Hematopoietic multipotent progenitor cell treated with erythropoietin and hydrocortisone succinate and interleukin-3 and kit ligand, for 6 days (in vitro differentiated cells): ENCODE data around the gene CPSF4L.
A peak's percentile ranks its signal among the peaks of the same experiment; 100 is the strongest.
"Not testable (repeated sequence)": the region's sequence is repeated elsewhere in the genome, so short reads cannot be mapped to it uniquely, and the experiment has no call there.

ENCODE experiments used
- DNase-seq: peaks from one replicate; pipeline ENCODE4 v3.0.0-alpha.2; 2015

The CPSF4L gene

DNA sequence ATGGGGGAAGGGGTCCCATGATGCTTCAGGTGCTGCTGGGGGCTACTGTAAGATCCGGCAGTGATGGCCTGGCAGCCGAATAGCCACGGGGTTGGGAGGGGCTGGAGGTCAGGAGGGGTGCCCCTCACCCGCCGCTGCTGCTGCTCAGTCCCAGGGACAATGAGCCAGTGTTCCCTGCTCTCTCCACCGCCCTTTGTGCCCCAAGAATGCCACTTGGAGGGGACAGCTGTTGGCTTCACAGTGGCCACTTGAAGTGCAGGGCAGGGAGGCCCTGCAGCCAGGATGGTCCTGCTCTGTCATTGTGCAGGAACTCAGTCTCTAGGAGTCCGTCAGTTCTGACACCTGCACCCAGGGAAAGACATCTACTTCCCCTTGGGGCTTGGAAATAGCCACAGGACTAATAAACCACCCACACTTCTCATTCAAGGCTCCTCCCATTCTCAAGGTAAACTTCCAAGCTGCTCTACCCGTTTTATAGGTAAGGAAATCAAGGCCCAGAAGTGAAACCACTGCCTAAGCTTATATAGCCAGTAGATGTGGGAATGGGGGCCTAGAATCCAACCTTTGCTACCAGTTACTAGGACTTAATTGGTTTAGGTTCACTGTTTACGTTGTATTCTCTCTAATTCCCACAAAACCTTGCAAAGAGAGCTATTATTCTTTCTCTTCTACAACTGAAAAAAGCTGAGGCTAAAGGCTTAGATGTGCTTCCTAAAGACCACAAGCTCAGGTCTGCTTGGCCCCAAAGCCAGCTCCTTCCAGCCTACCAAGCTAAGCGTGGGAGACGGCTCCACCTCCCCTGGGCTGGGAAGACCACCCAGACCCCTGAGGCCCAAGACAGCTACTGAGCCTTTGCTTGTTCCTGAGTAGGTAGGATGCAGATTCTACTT is 6.2 kb upstream of the CPSF4L start:
- no peak for DNase-seq

DNA sequence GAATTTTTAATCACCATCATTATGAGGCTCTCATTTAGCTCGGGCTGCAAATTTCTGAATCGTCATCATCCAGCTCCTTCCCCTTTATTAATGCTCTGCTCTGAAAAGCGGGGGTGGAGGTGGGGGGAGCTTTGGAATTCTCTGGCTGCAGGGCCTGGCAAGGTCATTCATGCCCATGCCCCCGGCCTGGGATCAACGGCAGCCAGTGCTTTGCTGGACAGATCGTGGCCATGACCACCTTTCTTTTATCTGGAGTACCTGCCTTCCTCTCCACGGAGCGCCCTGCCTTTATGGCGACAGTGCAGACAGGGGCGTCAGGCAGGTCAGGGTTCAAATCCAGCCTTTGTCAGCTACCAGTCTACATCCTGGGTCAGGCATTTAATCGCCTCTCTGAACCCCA is 5.1 kb upstream of the CPSF4L start:
- DNase-seq = no peak

DNA sequence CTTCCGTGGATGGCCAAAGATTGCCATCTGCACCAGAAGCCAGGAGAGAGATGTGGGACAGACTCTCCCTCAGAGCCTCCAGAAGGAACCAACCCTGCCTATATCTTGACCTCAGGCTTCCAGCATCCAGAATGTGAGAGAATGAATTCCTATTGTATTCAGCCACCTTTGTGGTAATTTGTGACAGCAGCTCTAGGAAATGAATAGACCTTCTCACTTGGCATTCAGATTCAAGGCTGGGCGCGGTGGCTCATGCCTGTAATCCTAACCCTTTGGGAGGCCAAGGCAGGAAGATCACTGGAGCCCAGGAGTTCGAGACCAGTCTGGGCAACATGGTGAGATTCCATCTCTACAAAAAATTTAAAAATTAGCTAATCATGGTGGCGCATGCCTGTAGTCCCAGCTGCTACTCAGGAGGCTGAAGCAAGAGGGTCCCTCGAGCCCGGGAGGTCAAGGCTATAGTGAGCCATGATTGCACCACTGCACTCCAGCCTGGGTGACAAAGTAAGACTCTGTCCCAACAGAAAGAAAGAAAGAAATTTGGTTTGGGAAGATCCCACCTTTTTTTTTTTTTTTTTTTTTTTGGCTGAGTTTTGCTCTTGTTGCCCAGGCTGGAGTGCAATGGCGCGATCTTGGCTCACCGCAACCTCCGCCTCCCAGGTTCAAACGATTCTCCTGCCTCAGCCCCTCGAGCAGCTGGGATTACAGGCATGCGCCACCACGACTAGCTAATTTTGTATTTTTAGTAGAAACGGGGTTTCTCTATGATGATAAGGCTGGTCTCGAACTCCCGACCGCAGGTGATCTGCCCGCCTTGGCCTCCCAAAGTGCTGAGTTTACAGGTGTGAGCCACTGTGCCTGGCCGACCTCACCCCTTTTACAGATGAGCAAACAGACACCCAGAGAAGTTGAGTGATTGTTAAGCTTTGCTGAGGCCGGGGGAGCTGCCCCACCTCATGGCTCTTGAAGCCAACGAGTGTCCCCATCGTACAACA is 4.3 kb upstream of the CPSF4L start:
- no peak for DNase-seq

DNA sequence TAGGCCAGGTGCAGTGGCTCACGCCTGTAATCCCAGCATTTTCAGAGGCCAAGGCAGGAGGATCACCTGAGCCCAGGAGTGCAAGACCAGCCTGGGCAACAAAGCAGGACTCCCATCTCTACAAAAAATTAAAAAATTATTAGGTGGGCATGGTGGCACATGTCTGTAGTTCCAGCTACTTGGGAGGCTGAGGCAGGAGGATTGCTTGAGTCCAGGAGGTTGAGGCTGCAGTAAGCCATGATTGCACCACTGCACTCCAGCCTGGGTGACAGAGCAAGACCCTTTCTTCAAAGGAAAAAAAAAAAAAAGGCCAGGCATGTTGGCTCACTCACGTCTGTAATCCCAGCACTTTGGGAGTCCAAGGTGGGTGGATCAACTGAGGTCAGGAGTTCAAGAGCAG is 2.8 kb upstream of the CPSF4L start:
- not testable (repeated sequence) for DNase-seq

DNA sequence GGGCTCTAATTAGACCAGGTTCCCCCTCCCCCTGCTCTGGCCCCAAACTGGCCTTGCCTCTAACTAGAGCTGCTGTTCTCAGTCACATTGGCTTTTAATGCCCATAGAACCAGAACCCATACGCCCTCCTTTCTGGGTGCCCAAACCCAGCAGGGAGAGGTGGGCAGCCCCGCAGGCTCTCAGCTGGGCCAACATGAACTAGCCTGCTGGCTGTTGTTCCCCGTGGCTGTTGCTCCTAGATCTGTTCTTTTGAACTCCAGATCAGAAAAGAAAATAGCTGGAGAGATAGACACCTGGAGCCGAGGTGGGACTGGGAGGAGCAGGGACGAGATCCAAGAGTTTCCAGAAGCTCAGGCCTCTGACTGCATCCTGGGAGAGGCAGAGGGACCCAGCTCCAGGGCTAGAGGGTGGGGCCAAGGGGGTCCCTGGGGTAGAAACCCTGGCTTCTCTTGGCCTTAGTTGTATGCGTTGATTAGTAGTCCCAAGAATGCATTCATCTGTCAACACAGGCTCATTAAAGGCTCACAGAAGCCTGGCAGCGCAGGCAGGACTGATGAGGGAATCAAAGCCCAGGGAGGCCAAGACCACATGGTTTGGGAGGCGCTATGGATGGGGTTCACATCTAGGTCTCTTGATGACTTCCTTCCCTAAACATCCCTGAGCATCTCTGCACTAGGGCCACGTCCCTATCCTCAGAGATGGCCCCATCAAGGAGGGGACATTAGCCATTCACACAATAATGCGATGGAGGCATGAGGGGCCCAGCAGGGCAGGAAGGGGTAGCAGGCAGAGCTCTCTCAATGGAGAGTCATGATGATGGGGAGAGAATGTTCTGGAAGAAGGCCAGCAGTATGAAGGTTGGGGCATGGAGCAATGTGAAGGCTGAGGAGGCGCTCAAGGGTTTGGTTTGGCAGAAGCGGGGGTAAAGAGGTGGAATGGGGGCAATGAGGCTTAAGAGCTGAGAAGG is 1.3 kb upstream of the CPSF4L start:
- DNase-seq = no peak

DNA sequence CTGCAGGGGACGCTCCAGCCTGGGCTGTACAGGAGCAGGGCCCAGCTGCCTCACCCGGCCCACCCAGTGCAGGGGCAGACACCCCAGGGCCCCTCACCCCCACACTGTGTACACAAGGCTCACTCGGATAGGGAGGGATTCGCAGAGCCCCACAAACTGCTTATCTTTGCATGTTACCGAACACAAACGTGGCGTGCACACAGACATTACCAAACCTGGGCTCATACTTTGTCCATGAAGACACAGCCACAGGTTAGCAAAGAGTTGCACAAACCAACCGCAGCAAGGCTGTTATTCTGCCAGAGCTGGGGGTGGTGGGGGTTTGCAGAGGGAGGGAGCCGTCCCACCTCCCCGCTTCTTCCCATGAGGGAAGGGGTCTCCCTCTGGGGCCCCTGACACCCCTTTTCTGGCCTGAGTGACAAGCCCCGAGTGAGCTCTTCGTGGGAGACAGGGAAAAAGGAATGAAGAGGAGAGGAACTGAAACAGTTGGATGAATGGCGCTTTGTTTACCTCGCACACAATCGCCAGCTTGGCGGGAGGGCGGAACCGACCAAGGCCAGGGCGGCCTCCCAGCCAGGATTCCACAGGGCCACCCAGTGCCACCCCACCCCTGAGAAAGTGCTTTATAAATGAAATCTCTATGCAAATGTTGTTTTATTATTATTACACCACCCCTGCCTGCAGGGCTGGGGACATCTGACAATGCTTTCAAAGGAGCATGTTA is 434 bp upstream of the CPSF4L start:
- no peak for DNase-seq

DNA sequence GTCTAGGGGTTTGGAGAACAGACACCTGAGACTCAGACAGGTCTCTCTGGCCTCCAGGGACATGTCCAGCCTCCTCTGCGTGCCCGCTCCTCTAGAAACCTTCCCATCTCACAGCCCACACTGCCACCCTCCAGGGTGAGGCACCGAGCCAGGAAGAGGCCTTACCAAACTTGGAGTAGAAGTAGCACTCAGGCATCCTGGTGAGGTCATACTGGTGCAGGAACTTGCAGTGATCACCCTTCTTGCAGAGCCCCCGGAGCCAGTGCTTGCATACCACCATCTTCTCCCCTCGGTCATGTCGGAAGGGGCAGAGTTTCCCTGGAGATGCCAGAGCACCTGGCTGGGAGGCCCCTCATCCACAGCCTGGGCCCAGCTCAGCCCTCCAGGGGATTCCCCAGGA is 4.2 kb downstream of the CPSF4L start:
- no peak for DNase-seq

DNA sequence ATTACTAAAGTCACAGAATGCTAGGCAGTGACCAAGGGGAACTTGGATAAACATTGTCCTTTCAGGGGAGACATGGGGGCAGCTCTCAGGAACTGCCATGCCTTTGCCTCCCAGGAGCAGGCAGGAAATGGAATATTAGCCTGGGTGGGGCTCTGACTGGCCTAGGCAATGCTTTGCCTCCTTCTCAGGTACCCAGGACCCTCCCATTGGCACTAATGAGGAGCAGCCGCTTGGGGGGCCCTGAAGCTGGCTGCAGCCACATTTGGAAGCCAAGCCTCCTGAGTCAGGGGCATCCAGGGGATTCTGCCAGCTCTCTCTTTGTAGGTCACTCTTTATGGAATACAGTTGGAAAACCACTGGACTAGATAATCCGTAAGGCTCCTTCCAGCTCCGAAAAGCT is 5.5 kb downstream of the CPSF4L start:
- DNase-seq = no peak

DNA sequence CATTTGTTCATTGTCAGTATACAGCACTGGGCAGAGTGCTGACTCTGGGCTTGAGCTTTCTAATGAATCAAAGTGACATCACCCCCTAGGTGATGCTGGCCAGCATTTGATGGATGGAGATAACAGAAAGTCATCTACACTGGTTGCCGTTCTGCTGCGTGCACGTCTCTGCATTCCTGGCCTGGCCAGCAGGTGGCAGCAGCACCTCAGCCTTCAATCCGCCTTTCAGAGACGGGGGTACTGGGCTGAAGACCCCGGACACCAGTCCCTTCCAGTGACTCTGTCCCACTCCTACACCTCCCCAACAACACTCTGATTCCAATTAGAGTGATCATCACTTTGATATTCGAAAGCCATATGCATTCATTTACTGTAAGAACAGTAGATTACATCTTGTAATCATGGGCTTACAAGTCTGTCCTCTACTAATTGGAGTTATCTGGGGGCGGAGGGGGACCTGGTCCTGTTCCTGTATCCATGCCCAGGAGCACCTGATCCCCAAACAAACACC is 6.0 kb downstream of the CPSF4L start:
- peak; percentile 65 for DNase-seq

DNA sequence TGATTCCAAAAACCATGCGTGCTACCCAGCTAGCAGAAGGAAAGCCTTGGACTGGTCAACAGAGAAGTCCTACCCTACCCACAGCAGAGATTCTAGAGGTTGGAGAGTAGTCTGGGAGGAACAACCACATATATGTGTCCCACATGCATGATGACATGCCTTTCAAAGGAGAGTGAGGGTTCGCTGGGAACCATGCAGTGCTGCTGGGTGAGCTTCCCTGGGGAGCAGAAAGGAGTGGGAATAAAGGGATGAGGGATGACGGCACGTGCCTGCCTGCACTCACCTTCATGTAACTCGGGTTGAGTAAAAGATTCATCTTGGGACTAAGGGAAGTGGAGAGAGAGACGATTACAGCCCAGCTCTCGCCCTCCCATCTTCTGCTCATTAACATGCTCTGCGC is 9.8 kb downstream of the CPSF4L start:
- DNase-seq = no peak

DNA sequence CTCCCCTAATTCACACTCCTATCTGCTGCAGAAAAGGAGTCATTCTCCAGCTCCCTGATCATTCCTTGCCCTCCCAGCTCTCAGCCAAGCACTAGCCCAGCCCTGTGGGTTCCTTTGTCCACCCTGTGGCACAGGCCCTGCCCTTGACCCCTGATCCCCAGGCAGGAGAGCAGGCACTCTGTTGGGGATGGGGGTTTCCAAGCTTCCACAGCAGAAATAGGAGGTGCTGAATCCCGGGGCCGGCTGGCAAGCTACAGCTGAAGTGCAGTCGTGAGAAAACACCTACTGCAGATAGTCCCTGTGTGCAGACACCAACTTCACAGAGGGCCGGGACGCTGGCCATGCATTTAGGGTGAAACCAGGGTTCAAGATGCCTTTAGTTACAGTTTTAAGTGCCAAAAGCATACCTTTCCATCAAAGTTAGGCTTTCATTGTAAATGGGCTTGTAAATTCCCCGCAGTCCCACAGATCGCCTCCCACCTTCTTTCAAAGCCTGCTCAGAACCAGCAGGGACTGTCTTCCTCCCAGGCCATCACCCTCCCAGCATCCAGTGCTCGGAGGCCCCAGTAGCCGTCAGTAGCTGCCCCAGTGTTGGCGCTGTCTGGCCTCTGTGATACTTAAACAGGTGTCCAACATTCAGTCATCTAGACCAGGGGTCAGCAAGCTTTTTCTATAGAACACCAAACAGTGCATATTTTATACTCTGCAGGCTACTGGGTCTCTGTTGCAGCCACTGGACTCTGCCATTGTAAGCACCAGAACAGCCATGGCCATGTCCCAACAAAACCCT is 10.6 kb downstream of the CPSF4L start:
- no peak for DNase-seq

DNA sequence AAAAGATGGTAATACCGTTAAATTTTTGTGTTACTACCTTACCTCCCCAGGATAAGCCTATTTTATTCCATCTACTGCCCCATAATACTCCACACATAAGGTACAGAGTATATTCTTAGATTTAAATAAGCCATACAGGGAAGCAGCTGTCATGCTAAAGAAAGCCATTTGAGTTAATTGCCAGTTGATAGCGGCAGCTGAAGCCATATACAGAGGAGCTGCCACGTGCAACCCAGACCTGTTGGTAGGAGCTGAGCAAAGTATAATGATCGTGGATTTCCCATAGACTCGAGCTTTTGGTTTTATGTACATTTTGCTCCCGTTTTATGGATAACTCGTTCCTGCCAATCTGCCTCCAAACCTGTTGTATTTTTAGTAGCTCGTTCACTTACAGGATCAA is 12.0 kb downstream of the CPSF4L start:
- no peak for DNase-seq

DNA sequence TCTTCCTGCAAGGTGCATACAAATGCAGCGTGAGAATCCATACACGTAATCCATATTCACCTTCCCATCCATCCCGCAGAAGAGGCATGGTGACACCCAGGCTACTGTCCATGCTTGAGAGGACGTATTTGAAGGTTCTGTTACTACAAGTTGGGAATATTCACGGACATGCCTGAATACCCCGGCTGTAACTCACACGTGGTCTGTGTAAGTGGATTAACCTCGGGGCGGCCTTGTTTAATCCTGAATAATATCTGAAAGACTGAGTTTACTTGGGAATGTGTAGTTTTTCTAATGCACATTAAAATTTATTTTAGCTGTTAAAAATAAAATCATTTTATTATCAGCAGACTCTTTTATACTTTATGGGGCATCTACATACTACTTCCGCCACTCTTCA is 13.1 kb downstream of the CPSF4L start:
- DNase-seq = no peak

DNA sequence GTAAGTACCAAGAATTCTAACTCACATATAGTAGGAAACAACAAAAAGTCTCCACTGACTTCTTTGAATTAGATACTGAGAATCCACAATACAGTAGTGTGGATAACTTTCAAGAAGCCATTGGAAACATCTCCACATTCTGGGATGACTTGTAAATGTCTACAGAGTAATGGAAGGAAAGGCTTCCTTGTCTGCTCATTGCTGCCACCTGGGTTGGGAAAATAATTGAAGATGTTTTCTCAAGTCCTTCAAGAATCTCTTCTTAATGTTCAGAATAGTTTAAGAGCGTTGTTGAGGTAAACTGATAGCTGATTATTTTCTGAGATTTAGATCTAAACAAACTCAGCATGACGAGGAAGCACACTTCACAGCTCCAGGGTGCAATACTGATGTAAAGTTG is 14.0 kb downstream of the CPSF4L start:
- no peak for DNase-seq

DNA sequence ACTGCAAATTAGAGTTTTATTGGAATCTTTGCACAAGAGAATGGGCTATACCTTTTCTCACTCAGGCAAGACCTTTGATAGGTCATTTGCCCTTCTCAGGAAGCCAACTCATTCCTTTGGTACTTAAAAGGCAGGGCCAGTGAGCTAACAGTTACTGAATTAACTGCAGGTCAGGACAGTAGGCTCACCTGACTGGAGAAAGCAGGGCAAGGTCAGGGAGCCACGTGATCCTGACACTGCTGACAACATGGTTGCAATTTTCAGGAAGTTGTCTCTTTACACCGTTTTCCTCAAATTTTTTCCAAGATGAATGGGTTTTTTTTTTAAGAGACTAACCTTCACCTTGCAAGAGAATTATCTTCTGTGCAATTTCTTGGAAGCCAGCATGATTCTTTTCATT is 21.1 kb downstream of the CPSF4L start:
- no peak for DNase-seq

DNA sequence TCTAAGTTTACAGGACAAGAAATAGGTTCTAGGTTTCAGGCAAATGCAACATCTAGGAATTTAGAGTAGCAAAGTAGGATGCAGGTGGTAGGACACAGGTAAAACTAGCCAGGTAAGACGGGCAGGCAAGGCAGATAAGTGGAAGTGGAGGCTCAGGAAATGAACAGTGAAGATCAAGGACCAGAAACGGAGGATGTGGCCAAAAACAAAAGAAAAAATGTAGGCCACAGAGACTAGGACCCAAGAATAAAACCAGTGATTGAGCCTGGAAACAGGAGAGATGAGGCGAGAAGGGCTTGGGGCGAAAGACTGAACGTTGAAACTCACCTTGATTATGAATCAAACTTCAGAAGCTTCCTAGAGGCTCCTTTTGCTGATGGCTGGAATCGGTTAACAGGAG is 24.0 kb downstream of the CPSF4L start:
- DNase-seq = no peak

DNA sequence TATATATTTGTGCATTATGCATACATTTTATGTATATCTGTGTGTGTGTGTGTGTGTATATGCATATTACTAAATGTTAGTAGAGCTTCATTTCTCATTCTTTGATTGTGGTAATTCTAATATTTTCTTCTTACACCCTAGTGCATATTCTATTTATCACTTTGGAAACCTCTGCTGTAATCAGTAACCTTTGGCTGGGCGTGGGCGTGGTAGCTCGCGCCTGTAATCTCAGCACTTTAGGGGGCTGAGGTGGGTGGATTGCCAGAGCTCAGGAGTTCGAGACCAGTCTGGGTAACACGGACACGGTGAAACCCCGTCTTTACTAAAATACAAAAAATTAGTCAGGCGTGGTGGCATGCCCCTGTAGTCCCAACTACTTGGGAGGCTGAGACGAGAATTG is 26.9 kb downstream of the CPSF4L start:
- DNase-seq = no peak

DNA sequence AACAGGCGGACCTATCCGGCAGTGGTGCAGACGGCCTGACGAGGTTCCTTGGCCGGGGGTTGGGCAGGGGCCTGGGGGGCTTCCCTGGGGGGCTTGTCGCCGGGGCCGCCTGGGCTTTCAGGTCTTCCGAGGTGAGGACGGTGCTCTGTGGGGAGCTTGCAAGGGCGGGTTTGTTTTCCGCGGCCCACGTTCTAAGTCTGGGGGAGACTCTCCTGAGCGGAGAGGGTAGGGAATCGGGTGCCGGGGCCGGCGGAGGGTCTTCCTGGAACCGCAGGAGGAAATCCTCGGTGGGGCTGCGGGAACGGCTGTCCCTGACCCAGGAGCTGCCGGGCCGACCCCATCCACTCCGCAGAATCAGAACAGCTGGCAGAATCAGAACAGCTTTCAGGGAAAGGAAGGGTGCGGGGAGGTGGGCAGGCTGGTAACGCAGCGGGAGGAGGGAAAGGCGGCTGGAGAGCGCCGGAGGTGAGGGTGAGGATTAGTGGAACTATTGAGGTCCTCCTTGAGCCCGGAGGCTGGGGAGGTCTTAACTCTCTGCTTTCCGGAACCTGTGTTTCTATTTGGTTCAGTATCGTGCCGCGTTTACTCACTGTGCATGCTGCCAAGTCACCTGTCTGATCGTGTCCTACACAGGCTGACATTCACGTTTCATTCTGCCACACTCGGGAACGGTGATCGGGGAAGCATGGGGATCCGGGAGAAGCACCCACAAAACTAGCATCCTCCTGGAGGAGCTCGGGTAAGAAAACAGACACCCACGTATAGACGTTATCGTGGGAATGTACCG is 28.9 kb downstream of the CPSF4L start:
- DNase-seq = peak; percentile 63

DNA sequence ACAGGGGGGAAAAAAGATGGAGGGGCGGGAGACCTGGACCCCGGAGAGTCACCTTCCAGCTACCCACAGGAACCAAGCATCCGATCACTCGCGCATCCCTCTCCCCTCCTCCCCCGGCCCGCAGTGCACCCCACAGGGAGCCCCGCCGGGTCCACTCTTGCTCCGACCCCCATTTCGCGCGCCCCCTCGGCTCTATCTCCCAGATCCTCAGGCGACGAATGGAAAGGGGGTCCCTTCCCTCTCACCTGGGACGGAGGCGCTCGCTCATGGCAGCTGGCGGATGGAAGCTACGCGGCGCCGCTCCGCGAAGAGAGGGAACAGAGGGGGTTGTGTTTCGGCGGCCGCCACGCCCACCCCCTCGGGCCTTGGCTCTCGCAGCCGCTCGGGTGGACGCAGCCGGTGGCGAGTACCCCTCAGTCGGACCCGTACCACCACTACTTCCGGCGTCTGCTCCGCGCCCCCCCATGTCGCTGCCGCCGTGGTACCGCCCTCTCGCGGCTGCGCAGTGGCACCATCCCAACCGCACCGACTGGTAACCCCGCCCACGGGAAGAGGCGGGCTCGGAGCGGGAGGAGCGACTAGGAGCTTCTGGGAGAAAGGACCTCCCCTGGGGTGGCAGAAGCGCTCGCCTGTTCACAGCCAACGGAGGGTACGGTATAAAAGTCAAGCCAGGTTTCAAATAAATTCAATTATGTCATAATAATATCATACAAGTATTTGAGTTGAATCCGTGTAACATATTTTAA is 29.7 kb downstream of the CPSF4L start:
- peak; percentile 98 for DNase-seq
